VCaP (cell line): ENCODE measurements around the gene DNAH9.
"Not testable (repeated sequence)": the region's sequence is repeated elsewhere in the genome, so short reads cannot be mapped to it uniquely, and the experiment has no call there.

Source experiments
- H3K27ac ChIP-seq: fragments of 450-650 bp; 2 replicates; pipeline ENCODE4 v1.5.1; 2017
- CTCF ChIP-seq: fragments of 450-650 bp; conservative IDR thresholded peaks from 2 replicates; pipeline ENCODE4 v1.5.1; 2017; ENCODE audit warnings: mild to moderate bottlenecking, moderate library complexity

The DNAH9 gene

GRCh38 chr17:11969565-11969964 lies 371.3 kb downstream of the DNAH9 start:
- no peak for TF ChIP-seq CTCF
- no peak overlapping the region for H3K27ac ChIP-seq

- H3K27ac ChIP-seq, result not testable (repeated sequence)
These were observed 374.5 kb downstream of the DNAH9 start for GRCh38 chr17:11972741-11973140.

GRCh38 chr17:11979795-11980194 lies 381.5 kb downstream of the DNAH9 start:
- TF ChIP-seq CTCF, result no peak

GRCh38 chr17:11980813-11981212 lies 382.5 kb downstream of the DNAH9 start:
- no peak overlapping the region for H3K27ac ChIP-seq
- 0 out of 2 replicates have a peak, but pooled peaks have one; percentile 36 for TF ChIP-seq CTCF

More at GRCh38 chr17:11979795-11980194, 381.5 kb downstream of the DNAH9 start:
- no peak overlapping the region for H3K27ac ChIP-seq

- TF ChIP-seq CTCF, result no peak
- H3K27ac ChIP-seq, result no peak overlapping the region
These were observed 383.6 kb downstream of the DNAH9 start for GRCh38 chr17:11981862-11982261.

GRCh38 chr17:11986179-11986941 lies 388.1 kb downstream of the DNAH9 start:
- no peak for TF ChIP-seq CTCF
- peak overlapping the region; percentile 79 for H3K27ac ChIP-seq

GRCh38 chr17:11986942-11987329 lies 388.7 kb downstream of the DNAH9 start:
- H3K27ac ChIP-seq, result peak overlapping the region; percentile 79
- TF ChIP-seq CTCF, result peak; percentile 70

- peak overlapping the region; percentile 19; the same call in 1 of the 2 replicates for H3K27ac ChIP-seq
- TF ChIP-seq CTCF, result no peak
These were observed 392.2 kb downstream of the DNAH9 start for GRCh38 chr17:11990363-11990983.
